C4-2B (cell line): ENCODE results near the gene DYRK1A.
A peak's percentile ranks its signal among the peaks of the same experiment; 100 is the strongest.

ENCODE experiments used
- H3K27ac ChIP-seq: fragments of 450-650 bp; 2 replicates; pipeline ENCODE4 v1.5.1; 2017
- CTCF ChIP-seq: fragments of 450-650 bp; conservative IDR thresholded peaks from 2 replicates; pipeline ENCODE4 v1.5.1; 2017; ENCODE audit warnings: mild to moderate bottlenecking
- ZFX ChIP-seq: fragments of 450-650 bp; IDR thresholded peaks from 2 replicates; pipeline ENCODE4 v1.6.1; 2017

Gene DYRK1A

GRCh38 chr21:37459575-37459974 lies 93.0 kb downstream of the DYRK1A start:
- H3K27ac ChIP-seq: no peak overlapping the region
- TF ChIP-seq ZFX: no peak
- no peak for TF ChIP-seq CTCF

GRCh38 chr21:37460196-37460595 lies 93.6 kb downstream of the DYRK1A start:
- no peak overlapping the region for H3K27ac ChIP-seq

GRCh38 chr21:37461479-37461878 lies 94.9 kb downstream of the DYRK1A start:
- no peak overlapping the region for H3K27ac ChIP-seq
- TF ChIP-seq CTCF (no peak), ZFX (no peak)

More at GRCh38 chr21:37460196-37460595, 93.6 kb downstream of the DYRK1A start:
- TF ChIP-seq CTCF (0 out of 2 replicates have a peak, but pooled peaks have one; percentile 6), ZFX (no peak)

GRCh38 chr21:37462087-37462861 lies 95.7 kb downstream of the DYRK1A start:
- no peak overlapping the region for H3K27ac ChIP-seq
- TF ChIP-seq ZFX: no peak
- no peak for TF ChIP-seq CTCF

GRCh38 chr21:37463083-37463801 lies 96.7 kb downstream of the DYRK1A start:
- H3K27ac ChIP-seq: no peak overlapping the region

GRCh38 chr21:37467082-37467481 lies 100.5 kb downstream of the DYRK1A start:
- TF ChIP-seq CTCF (no peak), ZFX (no peak)

More at GRCh38 chr21:37463083-37463801, 96.7 kb downstream of the DYRK1A start:
- TF ChIP-seq ZFX (no peak), CTCF (peak; percentile 82)

GRCh38 chr21:37468909-37469308 lies 102.3 kb downstream of the DYRK1A start:
- TF ChIP-seq CTCF (no peak), ZFX (no peak)

More at GRCh38 chr21:37467082-37467481, 100.5 kb downstream of the DYRK1A start:
- H3K27ac ChIP-seq: no peak overlapping the region

More at GRCh38 chr21:37468909-37469308, 102.3 kb downstream of the DYRK1A start:
- H3K27ac ChIP-seq: no peak overlapping the region
